Heart right ventricle (tissue), 16 donors: ENCODE measurements around the gene MRGPRF. TPM values are rescaled to one million over a fixed set of nuclear protein-coding genes. Genes with fewer than 3 reads are reported as not detected.

ENCODE experiments used
- ATAC-seq, 8 donors: fragments of 200-7000 bp; cut with Tn5 transposase; one replicate each; pipeline ENCODE4 v1.9.1; 2020; ENCODE audit warnings: mild to moderate bottlenecking in 8 of 8, moderate library complexity in 8 of 8, moderate number of reproducible peaks in 1 of 8
- DNase-seq, 2 donors: peaks; one replicate each; pipeline ENCODE4 v3.0.0-alpha.2; 2020
- H3K27ac ChIP-seq, 10 donors: fragments of 200-600 bp; sonication (generic) in 2 of 10; one replicate each; pipeline versions ENCODE4 v1.5.0 to v1.8.0; 2020 to 2022; ENCODE audit warnings: mild to moderate bottlenecking in 3 of 10
- H3K27me3 ChIP-seq, 7 donors: fragments of 200-600 bp; one replicate each; pipeline ENCODE4 v1.8.0; 2021 to 2022; ENCODE audit warnings: mild to moderate bottlenecking in 2 of 7
- H3K36me3 ChIP-seq, 9 donors: fragments of 200-600 bp; sonication (generic) in 1 of 9; one replicate each; pipeline versions ENCODE4 v1.5.0 to v1.8.0; 2020 to 2022; ENCODE audit warnings: mild to moderate bottlenecking in 2 of 9
- H3K4me1 ChIP-seq, 9 donors: fragments of 200-600 bp; sonication (generic) in 1 of 9; one replicate each; pipeline versions ENCODE4 v1.5.0 to v1.8.0; 2020 to 2022; ENCODE audit warnings: mild to moderate bottlenecking in 4 of 9
- H3K4me3 ChIP-seq, 10 donors: fragments of 200-600 bp; sonication (generic) in 2 of 10; one replicate each; pipeline versions ENCODE4 v1.5.0 to v1.8.0; 2020 to 2022; ENCODE audit warnings: mild to moderate bottlenecking in 7 of 10, moderate library complexity in 2 of 10
- H3K9me3 ChIP-seq, 11 donors: fragments of 200-600 bp in 10 of 11; sonication (generic) in 2 of 11; one replicate each; pipeline versions ENCODE4 v1.5.0 to v1.8.0; 2013 to 2022; ENCODE audit warnings: mild to moderate bottlenecking in 2 of 11, control low read depth in 1 of 11, moderate library complexity in 1 of 11
- WGBS, 2 donors: extraction: QIAGEN DNeasy Blood & Tissue Kit; methylation state at CpG; one replicate each; pipeline ENCODE4 v1.1.7; 2013; ENCODE audit warnings: inconsistent platforms in 1 of 2; 5-methylcytosine and 5-hydroxymethylcytosine counted together
- intact Hi-C, 10 donors: fragments of 100-400 bp; cut with DNase I; formaldehyde crosslinking; loops; one replicate each; pipeline versions ENCODE4 v1.11.1 to v1.14.2; 2022
- polyA plus RNA-seq, 2 donors: library from polyadenylated mRNA; stranded (reverse); fragments of 200-250 nt; gene quantifications; one replicate each; pipeline ENCODE4 v1.2.3, GENCODE V29; 2013
- total RNA-seq, 10 donors: library from RNA; stranded (reverse); fragmentation: NEBNext Ultra II Directional in 3 of 10; extraction: Animal tissue kit (Norgen Biotek cat#: 25700) in 3 of 10; gene quantifications; one replicate each; pipeline versions ENCODE4 v1.2.1 to v1.2.4, GENCODE V29; 2021 to 2023
- TF ChIP-seq, protein P1 (sequence below), 9 donors: fragments of 200-600 bp; sonication (generic) in 2 of 9; IDR thresholded peaks; one replicate each; pipeline versions ENCODE4 v1.5.0 to v1.8.0; 2021 to 2022; ENCODE audit warnings: antibody characterized with exemption in 9 of 9, mild to moderate bottlenecking in 5 of 9, moderate library complexity in 1 of 9
- donor health status: Arrhythmogenic right ventricular cardiomyopathy.
- donor health status: ischemic (EF 13 %, LVEDD 7.1; RV severe dilation, severe dysfunction).
- donor health status: healthy with polysubstance abuse.
- donor health status: DM: no; HTN: yes; CAD: no.
- donor health status: DM: no; HTN: no; CAD: no.
- donor health status: ischemic (EF 25% LVEDD 6.9; RV normal size, moderate dysfunction).
- donor health status: ischemic (EF 25% LVEDD 5.7; RV mildly dilated, moderate dysfunction).
- donor health status: healthy.
- donor health status: DM: yes; HTN: yes; CAD: no.
- donor health status: Ischemic cardiomyopathy.
- donor health status: ischemic (EF 35%, LVEDD 5.7; RV mildly dilated, moderate dysfunction).
- donor health status: nonischemic (EF 11% LVEDD 7.7; RV severe dilation, severe dysfunction).
- donor health status: DM: yes; HTN: yes; CAD: no.
- donor health status: PGD.
- donor health status: ischemic (EF 29% LVEDD 5.4; RV normal size, mild dysfunction).
- donor health status: nonischemic (EF 23%, LVEDD 6.1; RV moderate dilation, normal function).

Gene MRGPRF
- total and polyA plus RNA-seq, 12 donors = 0.98 to 10.7 (median 2.4) TPM

DNA sequence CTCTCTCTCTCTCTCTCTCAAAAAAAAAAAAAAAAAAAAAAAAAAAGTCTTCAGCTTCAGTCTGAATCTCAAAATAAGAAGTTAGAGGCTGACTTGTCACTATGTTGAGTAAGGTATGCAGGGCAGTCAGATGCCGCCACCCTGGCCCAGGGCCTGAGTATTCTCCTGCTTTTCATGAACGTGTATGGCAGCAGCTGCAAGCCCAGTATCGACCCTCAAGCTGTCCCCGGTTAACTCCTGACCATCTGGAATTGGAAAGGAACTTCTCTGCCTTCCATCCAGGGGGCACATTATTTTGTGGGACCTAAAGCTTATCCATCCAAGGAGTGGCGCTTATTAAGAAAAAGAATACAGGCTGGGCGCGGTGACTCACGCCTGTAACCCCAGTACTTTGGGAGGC is 43.7 kb downstream of the MRGPRF start:
- no peak overlapping the region for H3K4me3 ChIP-seq
- no peak overlapping the region for H3K27ac ChIP-seq
- no peak for DNase-seq
- no peaks in the 10 kb centered on the region for H3K36me3 ChIP-seq
- TF ChIP-seq, protein P1, sequence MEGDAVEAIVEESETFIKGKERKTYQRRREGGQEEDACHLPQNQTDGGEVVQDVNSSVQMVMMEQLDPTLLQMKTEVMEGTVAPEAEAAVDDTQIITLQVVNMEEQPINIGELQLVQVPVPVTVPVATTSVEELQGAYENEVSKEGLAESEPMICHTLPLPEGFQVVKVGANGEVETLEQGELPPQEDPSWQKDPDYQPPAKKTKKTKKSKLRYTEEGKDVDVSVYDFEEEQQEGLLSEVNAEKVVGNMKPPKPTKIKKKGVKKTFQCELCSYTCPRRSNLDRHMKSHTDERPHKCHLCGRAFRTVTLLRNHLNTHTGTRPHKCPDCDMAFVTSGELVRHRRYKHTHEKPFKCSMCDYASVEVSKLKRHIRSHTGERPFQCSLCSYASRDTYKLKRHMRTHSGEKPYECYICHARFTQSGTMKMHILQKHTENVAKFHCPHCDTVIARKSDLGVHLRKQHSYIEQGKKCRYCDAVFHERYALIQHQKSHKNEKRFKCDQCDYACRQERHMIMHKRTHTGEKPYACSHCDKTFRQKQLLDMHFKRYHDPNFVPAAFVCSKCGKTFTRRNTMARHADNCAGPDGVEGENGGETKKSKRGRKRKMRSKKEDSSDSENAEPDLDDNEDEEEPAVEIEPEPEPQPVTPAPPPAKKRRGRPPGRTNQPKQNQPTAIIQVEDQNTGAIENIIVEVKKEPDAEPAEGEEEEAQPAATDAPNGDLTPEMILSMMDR (IDR thresholded peaks at IDR 0.05) = no peak
- no peaks in the 10 kb centered on the region for H3K4me1 ChIP-seq
- no peaks in the 10 kb centered on the region for H3K9me3 ChIP-seq
- peaks cover 0 to 14% (median 0%) of the 10 kb centered on the region in 7 donors for H3K27me3 ChIP-seq
- ATAC-seq = no peak
- WGBS, 2 donors = 70 to 72% methylated on average over 8 of the region's 8 CpGs
- intact Hi-C loops = no loop called here

- ATAC-seq (no peak), DNase-seq (no peak)
- WGBS, 2 donors = 69 to 75% methylated on average over 29 of the region's 29 CpGs
- H3K36me3 ChIP-seq = no peaks in the 10 kb centered on the region
- H3K9me3 ChIP-seq = no peaks in the 10 kb centered on the region
- no peak overlapping the region for H3K27ac ChIP-seq
- TF ChIP-seq, protein P1 (IDR thresholded peaks at IDR 0.05) = no peak
- no peak overlapping the region for H3K4me3 ChIP-seq
- intact Hi-C loops = no loop called here
- no peaks in the 10 kb centered on the region for H3K4me1 ChIP-seq
- peaks cover 0 to 14% (median 0%) of the 10 kb centered on the region in 7 donors for H3K27me3 ChIP-seq
Measured at GRCh38 chr11:68968306-68969250, 44.5 kb downstream of the MRGPRF start.

DNA sequence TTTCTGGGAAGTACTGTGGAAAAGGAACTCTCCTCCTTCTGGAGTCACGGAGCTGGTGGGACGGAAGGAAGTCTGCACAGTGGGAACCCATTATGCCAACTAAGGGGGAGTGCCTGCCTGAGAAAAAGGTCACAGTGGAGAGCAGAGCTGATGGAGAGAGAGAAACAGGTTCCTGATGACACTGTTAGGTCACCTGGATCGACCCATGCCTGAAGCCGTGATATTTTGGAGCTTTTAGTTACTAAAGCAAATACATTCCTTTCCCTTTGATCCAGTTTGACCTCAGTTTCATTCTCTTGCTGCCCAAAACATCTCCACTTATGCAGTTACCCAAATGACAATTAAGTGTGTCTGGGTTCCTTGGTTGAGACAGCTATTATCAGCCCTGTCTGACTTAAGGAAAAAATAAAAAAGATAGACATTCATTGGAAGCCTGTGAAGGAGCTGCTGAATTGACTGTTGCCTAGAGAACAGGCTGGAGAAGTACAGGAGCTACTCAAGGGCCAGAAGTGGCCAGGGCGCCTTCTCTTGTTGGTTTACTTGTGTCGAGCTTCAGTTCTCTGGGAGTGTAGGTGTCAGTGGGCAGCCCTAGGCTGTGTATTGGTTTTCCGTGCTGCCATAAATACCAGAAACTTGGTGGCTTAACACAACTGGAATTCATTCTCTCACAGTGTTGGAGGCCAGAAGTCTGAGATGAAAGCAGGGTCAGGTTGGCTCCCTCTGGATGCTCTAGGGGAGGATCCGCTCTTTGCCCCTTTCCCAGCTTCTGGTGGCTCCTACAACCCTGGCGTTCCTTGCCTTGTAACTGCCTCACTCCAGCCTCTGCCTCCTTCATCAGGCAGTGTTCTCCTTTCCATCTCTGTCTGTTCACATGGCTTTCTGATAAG is 45.9 kb downstream of the MRGPRF start:
- TF ChIP-seq, protein P1 (IDR thresholded peaks at IDR 0.05) = no peak
- intact Hi-C loops = no loop called here
- Histone ChIP-seq H3K4me3 (no peak overlapping the region), H3K36me3 (no peaks in the 10 kb centered on the region), H3K27me3 (peaks cover 0 to 14% (median 0%) of the 10 kb centered on the region in 7 donors), H3K9me3 (no peaks in the 10 kb centered on the region), H3K27ac (no peak overlapping the region), H3K4me1 (no peaks in the 10 kb centered on the region)
- WGBS, 2 donors = 93 to 95% methylated on average over 9 of the region's 9 CpGs
- ATAC-seq = peak in 1 of 8 donors; percentile 38
- DNase-seq = no peak
